ENCODE data around the gene ACSS3. TPM values are rescaled to one million over a fixed set of nuclear protein-coding genes. Genes with fewer than 3 reads are reported as not detected.
"Not testable (repeated sequence)": the region's sequence is repeated elsewhere in the genome, so short reads cannot be mapped to it uniquely, and the experiment has no call there.

The ACSS3 gene
- total RNA-seq, 2 experiments from 2014 or later: not detected

DNA sequence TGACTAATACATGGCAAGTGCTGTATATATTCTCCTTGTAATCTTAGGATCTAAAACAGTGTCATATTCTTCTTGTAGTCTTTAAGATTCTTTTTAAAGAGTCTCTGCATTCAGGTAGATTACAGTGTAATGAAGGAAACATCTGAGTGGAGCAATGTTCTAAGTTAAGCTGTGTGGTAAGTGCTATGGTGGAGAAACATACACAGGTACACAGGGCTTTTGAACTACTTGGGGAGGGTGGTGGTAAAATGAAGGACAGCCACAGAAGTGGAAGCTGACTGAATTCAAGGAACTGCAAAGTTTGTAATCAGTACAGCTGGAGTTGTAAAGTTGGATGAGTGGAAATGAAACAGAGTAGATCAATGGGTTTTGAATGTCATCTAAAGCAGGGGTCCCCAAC, 27.8 kb downstream of the ACSS3 start:
- TF ChIP-seq, protein P1, sequence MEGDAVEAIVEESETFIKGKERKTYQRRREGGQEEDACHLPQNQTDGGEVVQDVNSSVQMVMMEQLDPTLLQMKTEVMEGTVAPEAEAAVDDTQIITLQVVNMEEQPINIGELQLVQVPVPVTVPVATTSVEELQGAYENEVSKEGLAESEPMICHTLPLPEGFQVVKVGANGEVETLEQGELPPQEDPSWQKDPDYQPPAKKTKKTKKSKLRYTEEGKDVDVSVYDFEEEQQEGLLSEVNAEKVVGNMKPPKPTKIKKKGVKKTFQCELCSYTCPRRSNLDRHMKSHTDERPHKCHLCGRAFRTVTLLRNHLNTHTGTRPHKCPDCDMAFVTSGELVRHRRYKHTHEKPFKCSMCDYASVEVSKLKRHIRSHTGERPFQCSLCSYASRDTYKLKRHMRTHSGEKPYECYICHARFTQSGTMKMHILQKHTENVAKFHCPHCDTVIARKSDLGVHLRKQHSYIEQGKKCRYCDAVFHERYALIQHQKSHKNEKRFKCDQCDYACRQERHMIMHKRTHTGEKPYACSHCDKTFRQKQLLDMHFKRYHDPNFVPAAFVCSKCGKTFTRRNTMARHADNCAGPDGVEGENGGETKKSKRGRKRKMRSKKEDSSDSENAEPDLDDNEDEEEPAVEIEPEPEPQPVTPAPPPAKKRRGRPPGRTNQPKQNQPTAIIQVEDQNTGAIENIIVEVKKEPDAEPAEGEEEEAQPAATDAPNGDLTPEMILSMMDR (IDR thresholded peaks at IDR 0.05): no peak
- Histone ChIP-seq H3K36me3 (ENCODE audit: insufficient read depth, low read length) (no peaks in the 10 kb centered on the region), H3K27ac (ENCODE audit: low read depth in 1 of 2, low read length in 2 of 2) (no peak overlapping the region), H3K4me3 (ENCODE audit: low read length) (no peak overlapping the region), H3K27me3 (ENCODE audit: control insufficient read depth in 1 of 2, insufficient read depth in 2 of 2, low read length in 2 of 2) (no peaks in the 10 kb centered on the region), H3K4me1 (ENCODE audit: insufficient read depth, low read length) (no peaks in the 10 kb centered on the region), H3K9me3 (ENCODE audit: control insufficient read depth in 1 of 2, insufficient read depth in 1 of 2, low read length in 2 of 2) (peaks cover 0 to 4% of the 10 kb centered on the region in 2 experiments)
- H3K4me3 Mint-ChIP-seq: no peak overlapping the region
- no peak for ATAC-seq (ENCODE audit: poor library complexity)
- peaks cover 4% of the 10 kb centered on the region for H3K9me3 Mint-ChIP-seq
- DNase-seq: no peak
- intact Hi-C loops (cut with DNase I, micrococcal nuclease): no loop called here
- H3K27me3 Mint-ChIP-seq: no peaks in the 10 kb centered on the region
- no peak overlapping the region for H3K27ac Mint-ChIP-seq
- ChIA-PET CTCF (no interaction called here), POLR2A (no interaction called here)
- no peaks in the 10 kb centered on the region for H3K4me1 Mint-ChIP-seq (ENCODE audit: low read depth)
- H3K36me3 Mint-ChIP-seq (ENCODE audit: low read depth): no peaks in the 10 kb centered on the region

GRCh38 chr12:81114226-81114625, 36.3 kb downstream of the ACSS3 start:
- Histone ChIP-seq H3K27me3 (ENCODE audit: control insufficient read depth in 1 of 2, insufficient read depth in 2 of 2, low read length in 2 of 2) (no peaks in the 10 kb centered on the region), H3K9me3 (ENCODE audit: control insufficient read depth in 1 of 2, insufficient read depth in 1 of 2, low read length in 2 of 2) (no peaks in the 10 kb centered on the region), H3K4me3 (ENCODE audit: low read length) (no peak overlapping the region), H3K36me3 (ENCODE audit: insufficient read depth, low read length) (no peaks in the 10 kb centered on the region), H3K27ac (ENCODE audit: low read depth in 1 of 2, low read length in 2 of 2) (no peak overlapping the region), H3K4me1 (ENCODE audit: insufficient read depth, low read length) (no peaks in the 10 kb centered on the region)
- peaks cover 8% of the 10 kb centered on the region for H3K9me3 Mint-ChIP-seq
- intact Hi-C loops (cut with DNase I, micrococcal nuclease): no loop called here
- H3K36me3 Mint-ChIP-seq (ENCODE audit: low read depth): no peaks in the 10 kb centered on the region
- H3K4me1 Mint-ChIP-seq (ENCODE audit: low read depth): no peaks in the 10 kb centered on the region
- ChIA-PET POLR2A (no interaction called here), CTCF (no interaction called here)
- TF ChIP-seq, protein P1 (IDR thresholded peaks at IDR 0.05): no peak
- ATAC-seq (ENCODE audit: poor library complexity) (no peak), DNase-seq (no peak)
- H3K27ac Mint-ChIP-seq: no peak overlapping the region
- no peak overlapping the region for H3K4me3 Mint-ChIP-seq
- H3K27me3 Mint-ChIP-seq: no peaks in the 10 kb centered on the region

DNA sequence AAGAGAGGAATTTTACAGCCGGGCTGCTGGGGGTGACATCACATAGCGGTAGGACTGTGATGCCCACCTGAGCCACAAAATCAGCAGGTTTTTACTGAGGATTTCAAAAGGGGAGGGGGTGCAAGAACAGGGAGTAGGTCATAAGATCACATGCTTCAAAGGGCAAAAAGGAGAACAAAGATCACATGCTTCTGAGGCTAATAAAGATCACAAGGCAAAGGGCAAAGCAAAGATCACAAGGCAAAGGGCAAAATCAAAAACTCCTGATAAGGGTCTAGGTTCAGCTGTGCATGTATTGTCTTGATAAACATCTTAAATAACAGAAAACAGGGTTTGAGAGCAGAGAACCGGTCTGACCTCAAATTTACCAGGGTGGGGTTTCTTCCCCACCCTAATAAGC, 41.2 kb downstream of the ACSS3 start:
- H3K36me3 Mint-ChIP-seq (ENCODE audit: low read depth); H3K4me3 Mint-ChIP-seq; H3K4me1 ChIP-seq (ENCODE audit: insufficient read depth, low read length); H3K36me3 ChIP-seq (ENCODE audit: insufficient read depth, low read length); H3K27me3 Mint-ChIP-seq; H3K27me3 ChIP-seq (ENCODE audit: control insufficient read depth in 1 of 2, insufficient read depth in 2 of 2, low read length in 2 of 2); DNase-seq; CTCF ChIA-PET; H3K9me3 ChIP-seq (ENCODE audit: control insufficient read depth in 1 of 2, insufficient read depth in 1 of 2, low read length in 2 of 2); H3K27ac ChIP-seq (ENCODE audit: low read depth in 1 of 2, low read length in 2 of 2); intact Hi-C loops (cut with DNase I, micrococcal nuclease); H3K4me3 ChIP-seq (ENCODE audit: low read length); ATAC-seq (ENCODE audit: poor library complexity); H3K9me3 Mint-ChIP-seq; H3K27ac Mint-ChIP-seq; POLR2A ChIA-PET; H3K4me1 Mint-ChIP-seq (ENCODE audit: low read depth): not testable (repeated sequence)

DNA sequence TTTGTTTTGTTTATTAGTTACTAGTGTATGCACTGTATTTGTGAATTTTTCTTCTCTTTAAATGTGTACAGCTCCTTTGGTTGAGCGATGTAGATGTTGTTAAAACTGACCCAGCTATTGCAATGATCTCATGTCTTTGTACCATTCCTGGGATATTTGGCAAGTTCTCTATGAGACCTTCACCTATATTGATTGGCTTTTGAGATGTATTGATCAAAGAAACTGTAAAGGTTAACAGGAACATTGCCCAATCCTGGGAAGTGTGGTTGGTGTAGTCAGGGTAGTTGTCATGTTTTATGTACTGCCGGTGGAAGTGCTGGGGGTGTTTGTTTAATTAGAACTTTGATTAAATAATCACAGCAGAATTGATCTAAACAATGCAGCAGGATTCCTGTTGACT, 43.1 kb downstream of the ACSS3 start:
- ChIA-PET CTCF (no interaction called here), POLR2A (no interaction called here)
- no peaks in the 10 kb centered on the region for H3K9me3 ChIP-seq (ENCODE audit: control insufficient read depth in 1 of 2, insufficient read depth in 1 of 2, low read length in 2 of 2)
- Mint-ChIP-seq H3K27me3 (no peaks in the 10 kb centered on the region), H3K27ac (no peak overlapping the region), H3K9me3 (peaks cover 8% of the 10 kb centered on the region), H3K36me3 (ENCODE audit: low read depth) (no peaks in the 10 kb centered on the region), H3K4me1 (ENCODE audit: low read depth) (no peaks in the 10 kb centered on the region), H3K4me3 (no peak overlapping the region)
- intact Hi-C loops (cut with DNase I, micrococcal nuclease): no loop called here
- H3K27ac ChIP-seq (ENCODE audit: low read depth in 1 of 2, low read length in 2 of 2): no peak overlapping the region
- H3K36me3 ChIP-seq (ENCODE audit: insufficient read depth, low read length): no peaks in the 10 kb centered on the region
- H3K4me3 ChIP-seq (ENCODE audit: low read length): no peak overlapping the region
- H3K27me3 ChIP-seq (ENCODE audit: control insufficient read depth in 1 of 2, insufficient read depth in 2 of 2, low read length in 2 of 2): no peaks in the 10 kb centered on the region
- ATAC-seq (ENCODE audit: poor library complexity) (no peak), DNase-seq (no peak)
- TF ChIP-seq, protein P1 (IDR thresholded peaks at IDR 0.05): no peak
- H3K4me1 ChIP-seq (ENCODE audit: insufficient read depth, low read length): no peaks in the 10 kb centered on the region

All from CD4-positive, alpha-beta T cell (primary cell).